Mesothelial cell of epicardium (in vitro differentiated cells): ENCODE measurements around the gene TMEM63C. TPM values are rescaled to one million over a fixed set of nuclear protein-coding genes. Genes with fewer than 3 reads are reported as not detected.

Source experiments
- DNase-seq, 2 experiments: peaks; one replicate each; pipeline ENCODE4 v3.0.0; 2021; ENCODE audit warnings: low spot score in 2 of 2; ENCODE audit not compliant: unreplicated experiment in 2 of 2
- H3K27ac Mint-ChIP-seq: 2 replicates; pipeline ENCODE4 v1.8.0; 2021; ENCODE audit warnings: mixed read lengths
- H3K27me3 Mint-ChIP-seq: 2 replicates; pipeline ENCODE4 v1.8.0; 2021; ENCODE audit warnings: low read depth, mixed read lengths
- H3K36me3 Mint-ChIP-seq: 2 replicates; pipeline ENCODE4 v1.8.0; 2021; ENCODE audit warnings: mixed read lengths
- H3K4me1 Mint-ChIP-seq: 2 replicates; pipeline ENCODE4 v1.8.0; 2021; ENCODE audit warnings: mixed read lengths
- H3K4me3 Mint-ChIP-seq: 2 replicates; pipeline ENCODE4 v1.8.0; 2021; ENCODE audit warnings: mild to moderate bottlenecking, moderate library complexity, mixed read lengths
- H3K9me3 Mint-ChIP-seq: 2 replicates; pipeline ENCODE4 v1.8.0; 2021; ENCODE audit warnings: mixed read lengths
- CTCF ChIP-seq: fragments of 200-600 bp; sonication (generic); IDR thresholded peaks from one replicate; pipeline ENCODE4 v1.5.0; 2021; ENCODE audit warnings: antibody characterized with exemption; ENCODE audit not compliant: unreplicated experiment
- total RNA-seq: library from RNA; stranded (reverse); gene quantifications from 3 replicates; pipeline ENCODE4 v1.2.1, GENCODE V29; 2021

Gene TMEM63C
- total RNA-seq, 1 donor from 2014 or later, result 6.2 TPM

DNA sequence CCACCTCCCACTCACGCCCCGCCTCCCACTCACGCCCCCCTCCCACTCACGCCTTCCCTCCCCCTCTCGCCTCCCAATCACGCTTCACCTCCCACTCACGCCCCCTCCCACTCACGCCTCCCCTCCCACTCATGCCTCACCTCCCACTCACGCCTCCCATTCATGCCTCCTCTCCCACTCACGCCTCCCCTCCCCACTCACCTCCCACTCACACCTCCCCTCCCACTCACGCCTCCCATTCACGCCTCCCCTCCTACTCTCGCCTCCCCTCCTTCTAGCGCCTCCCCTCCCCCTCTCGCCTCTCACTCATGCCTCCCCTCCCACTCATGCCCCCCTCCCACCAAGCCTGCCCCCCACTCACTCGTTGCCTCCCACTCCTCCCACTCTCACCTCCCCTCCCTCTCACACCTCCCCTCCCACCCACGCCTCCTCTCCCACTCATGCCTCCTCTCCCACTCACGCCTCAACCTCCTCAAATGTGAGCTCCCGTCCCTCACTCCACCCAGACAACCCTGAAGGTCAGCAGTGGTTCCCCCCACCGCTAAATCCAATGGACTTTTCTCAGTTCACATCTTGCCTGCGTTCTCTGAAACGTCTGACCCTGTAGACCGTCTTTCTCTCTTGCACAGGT lies 39.8 kb downstream of the TMEM63C start:
- no peaks in the 10 kb centered on the region for H3K4me1 Mint-ChIP-seq
- peaks cover 52% of the 10 kb centered on the region for H3K27me3 Mint-ChIP-seq
- no peak overlapping the region for H3K27ac Mint-ChIP-seq
- DNase-seq, result no peak
- no peak overlapping the region for H3K4me3 Mint-ChIP-seq
- TF ChIP-seq CTCF, result no peak
- H3K36me3 Mint-ChIP-seq, result no peaks in the 10 kb centered on the region
- H3K9me3 Mint-ChIP-seq, result no peaks in the 10 kb centered on the region

- no peak for DNase-seq
- no peak for TF ChIP-seq CTCF
- Mint-ChIP-seq H3K4me1 (no peaks in the 10 kb centered on the region), H3K9me3 (no peaks in the 10 kb centered on the region), H3K27ac (no peak overlapping the region), H3K4me3 (no peak overlapping the region), H3K36me3 (no peaks in the 10 kb centered on the region), H3K27me3 (peaks cover 39% of the 10 kb centered on the region)
Measured at GRCh38 chr14:77222546-77223225, 41.1 kb downstream of the TMEM63C start.

DNA sequence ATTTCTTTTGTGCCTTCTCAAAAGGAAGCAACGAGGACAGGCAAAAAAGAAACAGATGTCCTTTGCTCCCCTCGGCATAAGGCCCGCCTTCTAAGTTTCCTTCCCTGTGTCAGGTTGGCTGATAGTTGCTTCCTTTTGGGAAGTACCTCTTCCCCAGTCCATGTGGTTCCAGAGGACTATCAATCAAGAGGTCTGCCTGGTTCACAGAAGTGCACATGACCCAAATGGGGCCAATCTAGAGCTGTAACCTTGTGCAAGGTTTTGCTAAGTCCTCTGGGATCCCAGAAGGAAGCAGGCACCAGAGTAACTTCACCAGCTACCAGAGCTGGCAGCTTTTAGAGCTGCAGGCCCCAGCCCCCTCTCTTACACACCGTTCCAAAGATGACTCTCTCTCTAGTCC lies 42.6 kb downstream of the TMEM63C start:
- H3K4me3 Mint-ChIP-seq, result no peak overlapping the region
- no peak for DNase-seq
- no peaks in the 10 kb centered on the region for H3K9me3 Mint-ChIP-seq
- no peak for TF ChIP-seq CTCF
- peaks cover 33% of the 10 kb centered on the region for H3K27me3 Mint-ChIP-seq
- H3K27ac Mint-ChIP-seq, result no peak overlapping the region
- H3K36me3 Mint-ChIP-seq, result no peaks in the 10 kb centered on the region
- H3K4me1 Mint-ChIP-seq, result no peaks in the 10 kb centered on the region

DNA sequence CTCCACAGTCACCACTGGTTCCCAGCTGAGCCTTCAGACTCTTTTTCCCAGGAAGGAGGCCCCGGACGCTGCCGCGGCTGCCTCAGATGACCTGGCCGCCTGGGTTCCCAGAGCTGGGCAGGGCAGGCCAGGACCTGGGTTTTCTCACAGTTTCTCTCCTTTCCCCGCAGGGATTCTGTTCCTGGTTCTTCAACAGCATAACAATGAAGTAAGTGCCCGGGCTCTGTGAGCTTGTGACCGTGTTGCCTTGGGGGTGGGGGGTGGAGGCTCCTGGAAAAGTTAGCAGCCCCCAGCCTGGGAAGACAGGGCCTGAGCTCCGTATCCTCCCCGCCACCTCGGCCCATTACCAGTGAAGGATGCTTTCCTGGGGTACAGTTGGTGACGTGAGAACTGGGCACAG lies 43.7 kb downstream of the TMEM63C start:
- Mint-ChIP-seq H3K4me3 (no peak overlapping the region), H3K27ac (no peak overlapping the region), H3K36me3 (no peaks in the 10 kb centered on the region), H3K4me1 (no peaks in the 10 kb centered on the region), H3K27me3 (peaks cover 26% of the 10 kb centered on the region), H3K9me3 (no peaks in the 10 kb centered on the region)
- DNase-seq, result no peak
- TF ChIP-seq CTCF, result no peak

DNA sequence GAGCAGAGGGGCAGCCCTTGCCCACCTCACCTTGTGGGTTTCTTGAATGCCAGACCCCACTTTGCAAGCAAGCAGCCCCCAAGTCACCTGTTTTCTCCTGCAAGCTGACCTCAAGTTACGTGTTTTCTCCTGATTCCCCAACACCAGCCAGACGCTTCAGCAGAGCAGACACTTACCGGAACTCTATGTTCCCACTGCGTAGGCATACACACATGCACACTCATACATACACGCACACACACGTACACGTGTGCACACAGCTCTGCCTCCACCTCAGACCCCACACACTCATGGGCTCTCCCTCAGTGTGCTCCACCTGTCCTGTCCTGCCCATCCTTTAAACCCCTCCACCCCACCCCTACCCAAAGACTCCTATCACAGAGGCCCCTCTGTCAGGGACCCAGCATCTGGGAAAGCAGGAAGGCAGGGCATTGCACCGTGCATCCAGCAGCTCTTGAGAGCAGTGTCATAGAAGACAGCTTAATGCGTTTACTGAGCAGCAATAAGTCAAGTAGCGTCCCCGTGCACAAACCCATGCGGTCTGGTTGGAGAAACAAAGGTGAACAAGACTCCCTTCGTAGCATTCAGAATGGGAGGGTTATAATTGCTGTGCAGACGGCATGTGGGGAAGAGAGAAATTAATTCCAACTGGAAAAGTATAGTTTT lies 44.4 kb downstream of the TMEM63C start:
- H3K27me3 Mint-ChIP-seq, result peaks cover 24% of the 10 kb centered on the region
- DNase-seq, result no peak
- peaks cover 2% of the 10 kb centered on the region for H3K9me3 Mint-ChIP-seq
- H3K4me3 Mint-ChIP-seq, result no peak overlapping the region
- TF ChIP-seq CTCF, result no peak
- no peak overlapping the region for H3K27ac Mint-ChIP-seq
- H3K36me3 Mint-ChIP-seq, result no peaks in the 10 kb centered on the region
- no peaks in the 10 kb centered on the region for H3K4me1 Mint-ChIP-seq
